ENCODE results near the gene SH3BGR.

Gene SH3BGR

DNA sequence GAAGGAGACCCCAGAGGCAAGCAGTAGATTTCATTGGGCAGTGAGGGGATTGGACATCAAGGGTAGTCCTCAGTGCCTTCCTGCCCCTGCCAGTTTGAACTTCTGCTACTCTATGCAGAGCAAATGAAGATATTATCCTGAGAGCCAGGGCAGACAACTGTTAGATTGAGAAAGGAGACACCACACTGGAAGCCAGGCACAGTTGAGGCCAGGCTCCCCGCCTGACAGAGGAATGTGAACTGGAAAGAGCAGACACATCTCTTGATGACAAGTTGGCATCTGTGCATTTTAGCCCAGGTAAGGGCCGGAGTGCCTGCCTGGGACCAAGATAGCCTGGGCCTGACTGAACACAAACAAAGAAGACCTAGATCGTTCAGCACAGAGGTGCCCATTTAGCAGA, 16.0 kb downstream of the SH3BGR start:
- no peak for TF ChIP-seq EZH2phosphoT487 (IDR thresholded peaks at IDR 0.05; ENCODE audit: borderline replicate concordance, low read length)
- TF ChIP-seq, protein P1, sequence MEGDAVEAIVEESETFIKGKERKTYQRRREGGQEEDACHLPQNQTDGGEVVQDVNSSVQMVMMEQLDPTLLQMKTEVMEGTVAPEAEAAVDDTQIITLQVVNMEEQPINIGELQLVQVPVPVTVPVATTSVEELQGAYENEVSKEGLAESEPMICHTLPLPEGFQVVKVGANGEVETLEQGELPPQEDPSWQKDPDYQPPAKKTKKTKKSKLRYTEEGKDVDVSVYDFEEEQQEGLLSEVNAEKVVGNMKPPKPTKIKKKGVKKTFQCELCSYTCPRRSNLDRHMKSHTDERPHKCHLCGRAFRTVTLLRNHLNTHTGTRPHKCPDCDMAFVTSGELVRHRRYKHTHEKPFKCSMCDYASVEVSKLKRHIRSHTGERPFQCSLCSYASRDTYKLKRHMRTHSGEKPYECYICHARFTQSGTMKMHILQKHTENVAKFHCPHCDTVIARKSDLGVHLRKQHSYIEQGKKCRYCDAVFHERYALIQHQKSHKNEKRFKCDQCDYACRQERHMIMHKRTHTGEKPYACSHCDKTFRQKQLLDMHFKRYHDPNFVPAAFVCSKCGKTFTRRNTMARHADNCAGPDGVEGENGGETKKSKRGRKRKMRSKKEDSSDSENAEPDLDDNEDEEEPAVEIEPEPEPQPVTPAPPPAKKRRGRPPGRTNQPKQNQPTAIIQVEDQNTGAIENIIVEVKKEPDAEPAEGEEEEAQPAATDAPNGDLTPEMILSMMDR (IDR thresholded peaks at IDR 0.05; ENCODE audit: low read depth, low read length, poor library complexity, severe bottlenecking): no peak
- no peak overlapping the region for H3K4me2 ChIP-seq (ENCODE audit: low read length)

DNA sequence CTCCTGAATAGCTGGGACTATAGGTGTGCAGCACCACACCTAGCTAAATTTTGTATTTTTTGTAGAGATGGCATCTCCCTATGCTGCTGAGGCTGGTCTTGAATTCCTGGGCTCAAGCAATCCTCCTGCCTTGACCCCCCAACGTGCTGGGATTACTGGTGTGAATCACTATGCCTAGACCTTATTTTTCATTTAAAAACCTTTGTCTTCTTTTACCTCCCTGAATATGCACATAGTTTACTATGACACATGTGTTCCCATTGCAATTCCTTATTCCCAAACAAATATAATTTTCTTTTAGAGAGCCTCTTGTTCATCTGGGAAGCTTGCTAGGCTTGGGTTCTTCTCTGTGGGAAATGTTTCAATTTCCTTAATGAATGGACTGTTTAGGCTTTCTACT, 16.8 kb downstream of the SH3BGR start:
- Histone ChIP-seq H3F3A (ENCODE audit: control insufficient read depth, insufficient read depth) (no peaks in the 10 kb centered on the region), H3K79me2 (ENCODE audit: control insufficient read depth, low read length) (no peaks in the 10 kb centered on the region), H3K27me3 (ENCODE audit: control insufficient read depth, low read length) (peaks cover 4% of the 10 kb centered on the region; the same call in 1 of the 2 replicates), H3K4me1 (ENCODE audit: control insufficient read depth, low read length) (no peaks in the 10 kb centered on the region), H3K27ac (ENCODE audit: low read depth, low read length) (no peak overlapping the region), H3K4me2 (ENCODE audit: low read length) (no peak overlapping the region), H3K4me3 (ENCODE audit: low read length) (no peak overlapping the region), H3K9me3 (ENCODE audit: control insufficient read depth, insufficient read depth, low read length) (no peaks in the 10 kb centered on the region), H3K36me3 (ENCODE audit: control insufficient read depth, low read length) (no peaks in the 10 kb centered on the region), H4K20me1 (ENCODE audit: control insufficient read depth, insufficient read depth, low read depth, low read length) (no peaks in the 10 kb centered on the region), H3K9me2 (replicated peaks; ENCODE audit: control insufficient read depth, low read length) (no peaks in the 10 kb centered on the region)
- TF ChIP-seq, protein P1 (IDR thresholded peaks at IDR 0.05; ENCODE audit: low read depth, low read length, poor library complexity, severe bottlenecking): no peak
- TF ChIP-seq EZH2phosphoT487 (IDR thresholded peaks at IDR 0.05; ENCODE audit: borderline replicate concordance, low read length): no peak

More for the DNA sequence above, 16.0 kb downstream of the SH3BGR start:
- Histone ChIP-seq H3K9me3 (ENCODE audit: control insufficient read depth, insufficient read depth, low read length) (no peaks in the 10 kb centered on the region), H3K27me3 (ENCODE audit: control insufficient read depth, low read length) (peaks cover 4% of the 10 kb centered on the region; the same call in 1 of the 2 replicates), H3K4me3 (ENCODE audit: low read length) (no peak overlapping the region), H3K79me2 (ENCODE audit: control insufficient read depth, low read length) (no peaks in the 10 kb centered on the region), H3K9me2 (replicated peaks; ENCODE audit: control insufficient read depth, low read length) (no peaks in the 10 kb centered on the region), H3K27ac (ENCODE audit: low read depth, low read length) (no peak overlapping the region), H4K20me1 (ENCODE audit: control insufficient read depth, insufficient read depth, low read depth, low read length) (no peaks in the 10 kb centered on the region), H3K36me3 (ENCODE audit: control insufficient read depth, low read length) (no peaks in the 10 kb centered on the region), H3F3A (ENCODE audit: control insufficient read depth, insufficient read depth) (no peaks in the 10 kb centered on the region), H3K4me1 (ENCODE audit: control insufficient read depth, low read length) (no peaks in the 10 kb centered on the region)

DNA sequence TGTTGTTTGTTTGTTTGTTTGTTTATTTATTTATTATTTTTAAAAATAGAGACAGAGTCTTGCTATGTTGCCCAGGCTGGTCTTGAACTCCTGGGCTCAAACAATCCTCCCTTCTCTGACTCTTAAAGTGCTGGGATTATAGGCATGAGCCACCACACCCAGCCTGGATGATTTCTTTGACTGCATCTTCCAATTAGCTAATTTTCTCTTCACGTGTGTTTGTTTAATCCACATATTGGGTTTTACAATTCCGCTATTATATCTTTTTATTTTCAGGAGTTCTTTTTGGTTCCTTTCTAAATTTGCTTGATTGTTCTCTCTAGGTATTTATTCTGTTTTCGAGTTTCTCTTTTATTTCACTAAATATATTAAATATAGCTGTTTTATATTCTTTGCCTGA, 19.8 kb downstream of the SH3BGR start:
- no peak for TF ChIP-seq EZH2phosphoT487 (IDR thresholded peaks at IDR 0.05; ENCODE audit: borderline replicate concordance, low read length)
- TF ChIP-seq, protein P1 (IDR thresholded peaks at IDR 0.05; ENCODE audit: low read depth, low read length, poor library complexity, severe bottlenecking): no peak
- H3K9me2 ChIP-seq (replicated peaks; ENCODE audit: control insufficient read depth, low read length): no peaks in the 10 kb centered on the region; the same call in 1 of the 2 replicates

More for the DNA sequence above, 19.8 kb downstream of the SH3BGR start:
- Histone ChIP-seq H3K27ac (ENCODE audit: low read depth, low read length) (no peak overlapping the region), H3K4me2 (ENCODE audit: low read length) (no peak overlapping the region), H3K9me3 (ENCODE audit: control insufficient read depth, insufficient read depth, low read length) (no peaks in the 10 kb centered on the region), H3K79me2 (ENCODE audit: control insufficient read depth, low read length) (no peaks in the 10 kb centered on the region), H3F3A (ENCODE audit: control insufficient read depth, insufficient read depth) (no peaks in the 10 kb centered on the region), H3K4me3 (ENCODE audit: low read length) (no peak overlapping the region), H3K4me1 (ENCODE audit: control insufficient read depth, low read length) (no peaks in the 10 kb centered on the region), H4K20me1 (ENCODE audit: control insufficient read depth, insufficient read depth, low read depth, low read length) (no peaks in the 10 kb centered on the region), H3K27me3 (ENCODE audit: control insufficient read depth, low read length) (peaks cover 4% of the 10 kb centered on the region; the same call in 1 of the 2 replicates), H3K36me3 (ENCODE audit: control insufficient read depth, low read length) (no peaks in the 10 kb centered on the region)
